Gastrocnemius medialis (tissue), 4 donors: ENCODE data around the gene HOOK2. TPM values are rescaled to one million over a fixed set of nuclear protein-coding genes. Genes with fewer than 3 reads are reported as not detected.
"Not testable (repeated sequence)": the region's sequence is repeated elsewhere in the genome, so short reads cannot be mapped to it uniquely, and the experiment has no call there.

Source experiments
- ATAC-seq, 2 donors: fragments of 150-250 bp; one replicate each; pipeline ENCODE4 v1.9.1; 2016
- DNase-seq, 2 donors: peaks; one replicate each; pipeline ENCODE4 v3.0.0-alpha.2; 2019
- H3K27ac ChIP-seq, 4 donors: fragments of 200-600 bp; sonication (generic); 1 replicate in 1 of 4; 2 replicates in 3 of 4; pipeline ENCODE4 v1.5.1; 2016 to 2018; ENCODE audit warnings: mild to moderate bottlenecking in 2 of 4, moderate library complexity in 1 of 4
- H3K27me3 ChIP-seq, 3 donors: fragments of 200-600 bp; sonication (generic) in 2 of 3; 1 replicate in 1 of 3; 2 replicates in 2 of 3; pipeline versions ENCODE4 v1.5.1 to v1.6.0; 2016 to 2019; ENCODE audit warnings: mild to moderate bottlenecking in 1 of 3, moderate library complexity in 1 of 3
- H3K36me3 ChIP-seq, 2 donors: fragments of 200-600 bp; sonication (generic) in 1 of 2; one replicate each; pipeline ENCODE4 v1.5.1; 2017 to 2018
- H3K4me1 ChIP-seq, 2 donors: fragments of 200-600 bp; sonication (generic) in 1 of 2; one replicate each; pipeline ENCODE4 v1.5.1; 2016 to 2017; ENCODE audit warnings: mild to moderate bottlenecking in 2 of 2
- H3K4me3 ChIP-seq, 4 donors: fragments of 200-600 bp; sonication (generic) in 3 of 4; 1 replicate in 1 of 4; 2 replicates in 3 of 4; pipeline ENCODE4 v1.5.1; 2016 to 2019; ENCODE audit warnings: mild to moderate bottlenecking in 2 of 4
- H3K9me3 ChIP-seq, 3 donors: fragments of 200-600 bp; sonication (generic) in 2 of 3; 1 replicate in 1 of 3; 2 replicates in 2 of 3; pipeline ENCODE4 v1.5.1; 2016 to 2019
- POLR2A ChIP-seq, 2 donors: fragments of 450-650 bp; IDR thresholded peaks; one replicate each; pipeline ENCODE4 v1.6.1; 2017; ENCODE audit warnings: antibody characterized with exemption in 2 of 2, mild to moderate bottlenecking in 2 of 2, moderate library complexity in 2 of 2
- in situ Hi-C, 4 donors: fragments of 200-750 bp; cut with MboI; loops; one replicate each; pipeline versions ENCODE4 v1.15.0 to v1.8.0; 2017; ENCODE audit warnings: low sequenced_read_pairs in 4 of 4
- intact Hi-C: fragments of 100-400 bp; cut with DNase I; formaldehyde crosslinking; loops from one replicate; pipeline ENCODE4 v1.15.1; 2023; ENCODE audit warnings: low total_unique reads
- total RNA-seq, 4 donors: library from RNA; depleted of rRNA; stranded (reverse); fragments of >200 nt; gene quantifications; one replicate each; pipeline versions ENCODE4 v1.1.0 to v1.2.3, GENCODE V29; 2016
- TF ChIP-seq, protein P1 (sequence below), 5 experiments: fragments of 450-650 bp in 3 of 5; fragments of 200-600 bp in 2 of 5; sonication (generic) in 2 of 5; IDR thresholded peaks in 4 of 5; conservative IDR thresholded peaks in 1 of 5; 1 replicate in 4 of 5; 2 replicates in 1 of 5; pipeline ENCODE4 v1.5.1; 2016 to 2019; ENCODE audit warnings: antibody characterized with exemption in 5 of 5, mild to moderate bottlenecking in 3 of 5, moderate library complexity in 3 of 5

HOOK2 gene
- total RNA-seq, 4 donors from 2014 or later: 12.3 to 23.4 (median 17.6) TPM

DNA sequence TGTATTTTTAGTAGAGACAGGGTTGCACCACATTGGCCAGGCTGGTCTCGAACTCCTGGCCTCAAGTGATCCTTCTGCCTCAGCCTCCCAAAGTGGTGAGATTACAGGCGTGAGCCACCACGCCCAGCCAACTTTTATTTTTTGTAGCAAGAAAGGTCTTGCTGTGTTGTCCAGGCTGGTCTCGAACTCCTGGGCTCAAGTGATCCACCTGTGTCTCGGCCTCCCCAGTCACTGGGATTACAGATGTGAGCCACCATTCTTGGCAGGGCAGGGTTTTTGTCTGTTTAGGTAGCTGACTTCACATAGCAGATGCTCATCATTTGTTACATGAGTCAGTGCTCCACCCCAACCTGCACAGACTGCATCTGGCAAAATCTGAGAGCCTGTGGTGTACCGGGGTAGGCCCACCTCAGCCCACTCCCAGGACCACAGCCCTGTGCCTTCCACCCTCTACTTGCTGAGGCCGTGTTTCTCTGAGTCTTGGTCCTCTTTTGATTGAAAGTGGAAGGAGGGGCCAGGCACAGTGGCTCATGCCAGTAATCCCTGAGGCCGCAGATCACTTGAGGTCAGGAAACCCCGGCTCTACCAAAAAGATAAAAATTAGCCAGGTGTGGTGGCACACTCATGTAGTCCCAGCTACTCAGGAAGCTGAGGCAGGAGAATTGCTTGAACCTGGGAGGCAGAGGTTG is 47.5 kb downstream of the HOOK2 start:
- DNase-seq (no peak), ATAC-seq (no peak)
- TF ChIP-seq, protein P1, sequence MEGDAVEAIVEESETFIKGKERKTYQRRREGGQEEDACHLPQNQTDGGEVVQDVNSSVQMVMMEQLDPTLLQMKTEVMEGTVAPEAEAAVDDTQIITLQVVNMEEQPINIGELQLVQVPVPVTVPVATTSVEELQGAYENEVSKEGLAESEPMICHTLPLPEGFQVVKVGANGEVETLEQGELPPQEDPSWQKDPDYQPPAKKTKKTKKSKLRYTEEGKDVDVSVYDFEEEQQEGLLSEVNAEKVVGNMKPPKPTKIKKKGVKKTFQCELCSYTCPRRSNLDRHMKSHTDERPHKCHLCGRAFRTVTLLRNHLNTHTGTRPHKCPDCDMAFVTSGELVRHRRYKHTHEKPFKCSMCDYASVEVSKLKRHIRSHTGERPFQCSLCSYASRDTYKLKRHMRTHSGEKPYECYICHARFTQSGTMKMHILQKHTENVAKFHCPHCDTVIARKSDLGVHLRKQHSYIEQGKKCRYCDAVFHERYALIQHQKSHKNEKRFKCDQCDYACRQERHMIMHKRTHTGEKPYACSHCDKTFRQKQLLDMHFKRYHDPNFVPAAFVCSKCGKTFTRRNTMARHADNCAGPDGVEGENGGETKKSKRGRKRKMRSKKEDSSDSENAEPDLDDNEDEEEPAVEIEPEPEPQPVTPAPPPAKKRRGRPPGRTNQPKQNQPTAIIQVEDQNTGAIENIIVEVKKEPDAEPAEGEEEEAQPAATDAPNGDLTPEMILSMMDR (IDR thresholded peaks at IDR 0.05 in 4 of 5, conservative IDR thresholded peaks at IDR 0.05 in 1 of 5): no peak
- TF ChIP-seq POLR2A (IDR thresholded peaks at IDR 0.05): no peak
- H3K9me3 ChIP-seq: no peaks in the 10 kb centered on the region
- H3K4me1 ChIP-seq: peaks cover 22 to 25% of the 10 kb centered on the region in 2 donors
- peaks cover 0 to 38% of the 10 kb centered on the region in 2 donors for H3K36me3 ChIP-seq
- H3K27me3 ChIP-seq: no peaks in the 10 kb centered on the region
- in situ Hi-C loops (no loop called here), intact Hi-C loops (no loop called here)
- H3K4me3 ChIP-seq: no peak overlapping the region
- H3K27ac ChIP-seq: no peak overlapping the region

GRCh38 chr19:12726988-12727316 is 48.4 kb downstream of the HOOK2 start:
- DNase-seq (no peak), ATAC-seq (no peak)
- Histone ChIP-seq H3K4me1 (peaks cover 16 to 19% of the 10 kb centered on the region in 2 donors), H3K36me3 (peaks cover 0 to 38% of the 10 kb centered on the region in 2 donors), H3K9me3 (no peaks in the 10 kb centered on the region), H3K4me3 (no peak overlapping the region), H3K27ac (no peak overlapping the region), H3K27me3 (no peaks in the 10 kb centered on the region)
- TF ChIP-seq, protein P1 (IDR thresholded peaks at IDR 0.05 in 4 of 5, conservative IDR thresholded peaks at IDR 0.05 in 1 of 5): no peak
- no peak for TF ChIP-seq POLR2A (IDR thresholded peaks at IDR 0.05)
- intact Hi-C loops (no loop called here), in situ Hi-C loops (no loop called here)

DNA sequence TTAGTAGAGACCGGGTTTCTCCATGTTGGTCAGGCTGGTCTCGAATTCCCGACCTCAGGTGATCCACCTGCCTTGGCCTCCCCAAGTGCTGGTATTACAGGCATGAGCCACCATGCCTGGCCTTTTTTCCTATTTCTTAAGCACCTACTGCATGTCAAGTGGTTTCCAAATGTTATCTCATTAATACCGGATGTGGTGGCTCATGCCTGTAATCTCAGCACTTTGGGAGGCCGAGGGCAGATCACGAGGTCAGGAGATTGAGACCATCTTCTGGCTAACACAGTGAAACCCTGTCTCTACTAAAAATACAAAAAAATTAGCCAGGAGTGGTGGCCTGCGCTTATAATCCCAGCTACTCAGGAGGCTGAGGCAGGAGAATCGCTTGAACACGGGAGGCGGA is 49.7 kb downstream of the HOOK2 start:
- DNase-seq, H3K4me3 ChIP-seq, H3K9me3 ChIP-seq, in situ Hi-C loops, H3K27ac ChIP-seq, ATAC-seq, H3K27me3 ChIP-seq, intact Hi-C loops: not testable (repeated sequence)
- H3K4me1 ChIP-seq: peaks cover 17 to 19% of the 10 kb centered on the region in 2 donors
- H3K36me3 ChIP-seq: peaks cover 0 to 27% of the 10 kb centered on the region in 2 donors

- peaks cover 0 to 12% of the 10 kb centered on the region in 2 donors for H3K36me3 ChIP-seq
- intact Hi-C loops: loop anchor here (5.0 kb wide), 3 partner anchors 42 to 208 kb away; partner anchors contain the start of genes DHPS, FARSA and JUNB
- TF ChIP-seq, protein P1 (IDR thresholded peaks at IDR 0.05 in 4 of 5, conservative IDR thresholded peaks at IDR 0.05 in 1 of 5): no peak
- TF ChIP-seq POLR2A (IDR thresholded peaks at IDR 0.05): peak; percentile 47
- DNase-seq: peak; percentile 54
- peaks cover 26 to 29% of the 10 kb centered on the region in 2 donors for H3K4me1 ChIP-seq
- peak; percentile 32 to 33 for ATAC-seq
- peak within 1 kb of the TSS; percentile 87 to 99 (median 94) for H3K27ac ChIP-seq
- no peaks in the 10 kb centered on the region for H3K27me3 ChIP-seq
- H3K4me3 ChIP-seq: peak within 1 kb of the TSS; percentile 72 to 83 (median 76)
- H3K9me3 ChIP-seq: no peaks in the 10 kb centered on the region
- in situ Hi-C loops: no loop called here
Measured at GRCh38 chr19:12723641-12724426, 51.5 kb downstream of the HOOK2 start, which contains the start of gene TNPO2. Gene TNPO2 (minus strand): TSS chr19:12723932. CDS start chr19:12720977, 2,955 bp downstream.

- peak overlapping the region; percentile 72 to 83 (median 76) for H3K4me3 ChIP-seq
- DNase-seq (no peak), ATAC-seq (no peak)
- peaks cover 0 to 12% of the 10 kb centered on the region in 2 donors for H3K36me3 ChIP-seq
- in situ Hi-C loops: no loop called here
- no peak for TF ChIP-seq POLR2A (IDR thresholded peaks at IDR 0.05)
- TF ChIP-seq, protein P1 (IDR thresholded peaks at IDR 0.05 in 4 of 5, conservative IDR thresholded peaks at IDR 0.05 in 1 of 5): no peak
- H3K27me3 ChIP-seq: no peaks in the 10 kb centered on the region
- intact Hi-C loops: loop anchor here (5.0 kb wide), 3 partner anchors 41 to 209 kb away; partner anchors contain the start of genes DHPS, FARSA and JUNB
- peak overlapping the region; percentile 87 to 99 (median 94) for H3K27ac ChIP-seq
- H3K4me1 ChIP-seq: peaks cover 26 to 29% of the 10 kb centered on the region in 2 donors
- no peaks in the 10 kb centered on the region for H3K9me3 ChIP-seq
Measured at GRCh38 chr19:12723381-12723640, 52.0 kb downstream of the HOOK2 start.
